GM12874 (cell line): ENCODE measurements around the gene CFH.

Source experiments
- TF ChIP-seq, protein P1 (sequence below): IDR thresholded peaks from 2 replicates; pipeline ENCODE4 v1.5.1; 2011; ENCODE audit warnings: low read depth, mild to moderate bottlenecking, control low read depth, low read length, moderate library complexity; ENCODE audit not compliant: insufficient read depth

The CFH gene

DNA sequence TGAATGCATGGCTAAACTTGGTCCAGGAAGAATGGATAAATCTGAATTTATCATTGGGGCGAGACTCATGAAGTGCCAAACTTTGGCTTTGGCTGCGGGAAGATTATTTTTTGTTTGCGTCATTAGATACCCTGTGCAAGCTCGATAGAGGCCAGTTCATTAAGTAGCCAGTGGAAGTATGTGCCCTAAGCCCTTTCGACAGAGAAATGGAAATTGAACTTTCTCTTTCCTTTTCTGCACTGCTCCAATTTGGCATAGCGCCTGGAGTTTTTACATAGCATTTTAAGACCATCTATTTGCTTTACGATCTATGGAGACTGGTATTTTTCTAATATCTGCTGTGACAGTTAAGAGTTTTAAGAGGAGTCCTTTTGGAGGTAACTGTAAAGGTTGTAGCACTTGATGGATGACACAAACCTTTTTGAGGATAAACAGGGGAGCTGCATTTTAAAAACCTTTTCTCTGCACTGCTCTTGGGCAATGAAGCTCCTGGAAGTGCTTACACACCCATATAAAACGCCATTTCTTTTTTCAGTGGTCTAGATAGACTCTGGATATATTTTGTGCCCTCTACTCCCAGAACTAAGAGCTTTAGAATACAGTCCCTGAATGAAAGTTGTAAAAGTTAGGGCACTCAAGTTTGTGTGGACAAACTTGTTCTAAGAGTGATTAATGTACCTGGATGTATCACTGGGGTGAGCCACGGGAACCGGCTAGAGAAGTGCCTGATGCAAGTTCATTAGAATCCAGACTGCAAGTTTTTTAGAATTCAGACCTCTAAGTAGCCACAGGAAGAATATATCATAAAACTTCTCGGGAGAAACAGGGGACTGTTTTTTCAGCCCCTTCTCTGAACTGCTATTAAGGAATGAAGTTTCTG lies 81.5 kb downstream of the CFH start:
- TF ChIP-seq, protein P1, sequence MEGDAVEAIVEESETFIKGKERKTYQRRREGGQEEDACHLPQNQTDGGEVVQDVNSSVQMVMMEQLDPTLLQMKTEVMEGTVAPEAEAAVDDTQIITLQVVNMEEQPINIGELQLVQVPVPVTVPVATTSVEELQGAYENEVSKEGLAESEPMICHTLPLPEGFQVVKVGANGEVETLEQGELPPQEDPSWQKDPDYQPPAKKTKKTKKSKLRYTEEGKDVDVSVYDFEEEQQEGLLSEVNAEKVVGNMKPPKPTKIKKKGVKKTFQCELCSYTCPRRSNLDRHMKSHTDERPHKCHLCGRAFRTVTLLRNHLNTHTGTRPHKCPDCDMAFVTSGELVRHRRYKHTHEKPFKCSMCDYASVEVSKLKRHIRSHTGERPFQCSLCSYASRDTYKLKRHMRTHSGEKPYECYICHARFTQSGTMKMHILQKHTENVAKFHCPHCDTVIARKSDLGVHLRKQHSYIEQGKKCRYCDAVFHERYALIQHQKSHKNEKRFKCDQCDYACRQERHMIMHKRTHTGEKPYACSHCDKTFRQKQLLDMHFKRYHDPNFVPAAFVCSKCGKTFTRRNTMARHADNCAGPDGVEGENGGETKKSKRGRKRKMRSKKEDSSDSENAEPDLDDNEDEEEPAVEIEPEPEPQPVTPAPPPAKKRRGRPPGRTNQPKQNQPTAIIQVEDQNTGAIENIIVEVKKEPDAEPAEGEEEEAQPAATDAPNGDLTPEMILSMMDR: no peak

DNA sequence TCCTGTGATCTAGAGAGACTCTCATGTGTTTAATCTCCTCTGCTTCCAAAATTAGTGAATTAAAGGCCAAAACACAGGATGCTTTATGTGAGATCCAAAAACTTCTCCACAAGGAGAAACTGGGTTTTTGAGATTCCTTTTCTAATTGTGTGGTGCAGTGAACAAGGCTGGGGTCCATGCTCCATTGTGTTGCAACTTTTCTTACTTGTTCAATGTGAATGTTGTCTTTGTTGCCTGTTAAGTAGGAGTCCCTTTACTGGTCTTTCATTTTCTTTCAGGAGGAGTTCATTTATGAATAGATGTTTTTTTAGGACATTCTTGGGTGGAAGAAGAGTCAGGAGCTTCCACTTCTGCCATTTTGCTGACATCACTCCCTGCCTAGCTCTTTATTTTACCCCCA lies 82.2 kb downstream of the CFH start:
- TF ChIP-seq, protein P1: no peak

DNA sequence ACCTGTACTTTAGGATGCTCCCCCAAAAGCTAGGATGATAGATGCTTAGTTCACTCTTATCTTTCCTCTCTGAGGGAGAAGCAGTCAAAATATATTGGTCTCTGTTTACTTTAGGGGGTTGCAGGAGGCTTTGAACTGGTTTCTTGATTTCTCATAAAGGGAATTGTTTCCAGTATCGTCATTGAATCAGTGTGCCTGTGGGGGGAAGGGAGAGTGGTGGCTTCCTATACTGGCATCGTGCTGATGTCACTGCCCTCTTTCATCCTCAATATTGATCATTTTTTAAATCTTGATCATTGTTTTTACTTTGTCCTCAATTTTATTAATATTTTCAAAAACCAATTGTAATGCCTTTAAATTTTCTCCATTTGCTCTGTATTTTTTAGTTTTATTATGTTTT lies 82.6 kb downstream of the CFH start:
- TF ChIP-seq, protein P1: no peak

DNA sequence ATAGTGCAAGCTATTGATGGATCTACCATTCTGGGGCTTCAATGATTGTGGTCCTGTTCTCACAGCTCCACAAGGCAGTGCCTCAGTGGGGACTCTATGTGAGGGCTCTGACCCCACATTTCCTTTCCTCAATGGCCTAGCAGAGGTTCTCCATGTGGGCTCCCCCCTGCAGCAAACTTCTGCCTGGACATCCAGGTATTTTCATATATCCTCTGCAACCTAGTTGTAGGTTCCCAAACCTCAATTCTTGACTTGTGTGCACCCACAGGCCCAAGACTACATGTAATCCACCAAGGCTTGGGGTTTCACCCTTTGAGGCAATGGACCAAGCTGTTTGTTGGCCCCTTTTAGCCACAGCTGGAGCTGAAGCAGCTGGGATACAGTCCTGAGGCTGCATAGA lies 86.9 kb downstream of the CFH start:
- TF ChIP-seq, protein P1: no peak

DNA sequence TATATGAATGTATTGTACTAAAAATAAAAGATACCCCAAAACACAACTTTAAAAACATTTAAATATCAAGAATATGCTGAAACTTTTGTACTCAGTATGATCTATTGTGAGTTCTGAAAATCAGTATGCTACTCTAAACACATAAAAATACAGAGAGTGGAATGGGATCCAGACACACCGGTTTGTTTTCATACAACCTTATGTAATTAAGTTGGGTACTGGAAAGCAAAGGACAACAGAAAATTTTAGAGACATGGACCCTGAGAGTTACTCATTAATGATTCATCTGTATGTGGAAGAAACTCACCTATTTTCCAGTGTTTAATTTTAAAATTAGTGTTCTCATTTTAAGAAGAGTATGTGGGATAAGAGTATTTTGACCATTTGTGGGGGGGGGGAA lies 121.9 kb downstream of the CFH start:
- TF ChIP-seq, protein P1: no peak

DNA sequence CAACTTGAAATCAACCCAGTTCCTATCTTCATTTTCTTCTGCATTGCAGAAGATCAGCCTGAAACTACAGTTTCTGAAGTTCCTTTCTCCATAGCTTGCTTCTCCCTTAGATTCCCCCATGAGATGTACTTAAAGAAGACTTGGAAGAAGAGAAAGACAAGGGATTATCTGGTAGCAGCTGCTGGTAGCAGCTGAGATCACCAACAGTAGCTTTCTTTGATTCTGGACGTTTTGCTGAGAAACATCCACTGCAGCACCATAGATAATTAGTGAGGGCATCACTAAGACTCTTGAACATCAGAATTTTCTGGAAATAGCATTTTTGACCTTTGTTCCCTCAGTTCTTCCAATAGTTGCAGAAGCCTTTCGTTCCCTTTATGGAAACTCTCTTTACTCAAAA lies 122.3 kb downstream of the CFH start:
- TF ChIP-seq, protein P1: no peak

DNA sequence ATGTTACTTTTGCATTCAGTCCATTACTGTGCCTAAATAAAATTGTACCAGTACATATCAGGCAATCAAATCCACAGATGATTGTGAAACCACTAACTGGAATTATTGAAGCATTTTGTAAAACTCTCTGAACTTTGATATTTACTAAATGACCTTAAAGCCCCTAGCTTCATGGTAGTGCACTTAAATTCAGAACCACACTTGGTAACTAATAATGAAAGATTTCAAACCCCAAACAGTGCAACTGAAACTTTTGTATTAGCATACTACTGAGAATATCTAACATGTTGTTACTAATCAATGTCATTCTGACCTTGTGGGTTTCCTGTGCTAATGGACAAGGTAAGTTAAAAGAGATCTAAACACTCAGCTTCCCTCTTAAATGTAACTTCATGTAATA lies 122.8 kb downstream of the CFH start, which contains the start of gene CFHR3:
Gene CFHR3, plus strand, starts transcription at position 238 of the 400 bp plus-strand sequence. Its CDS starts 47 bp downstream, at position 285.
- TF ChIP-seq, protein P1: no peak
